ENCODE results near the gene UBE2U. TPM values are rescaled to one million over a fixed set of nuclear protein-coding genes. Genes with fewer than 3 reads are reported as not detected.

UBE2U gene
- total RNA-seq, 1 donor from 2014 or later, result not detected

- Mint-ChIP-seq H3K4me1 (ENCODE audit: unreplicated experiment) (peaks cover 20% of the 10 kb centered on the region), H3K27ac (peak overlapping the region; percentile 11), H3K36me3 (peaks cover 18% of the 10 kb centered on the region), H3K4me3 (no peak overlapping the region), H3K9me3 (no peaks in the 10 kb centered on the region), H3K27me3 (no peaks in the 10 kb centered on the region)
- TF ChIP-seq CTCF (conservative IDR thresholded peaks at IDR 0.05), result no peak
- DNase-seq (ENCODE audit: extremely low spot score, unreplicated experiment), result no peak
Observed at GRCh38 chr1:64182207-64182606, 21.2 kb upstream of the UBE2U start.

DNA sequence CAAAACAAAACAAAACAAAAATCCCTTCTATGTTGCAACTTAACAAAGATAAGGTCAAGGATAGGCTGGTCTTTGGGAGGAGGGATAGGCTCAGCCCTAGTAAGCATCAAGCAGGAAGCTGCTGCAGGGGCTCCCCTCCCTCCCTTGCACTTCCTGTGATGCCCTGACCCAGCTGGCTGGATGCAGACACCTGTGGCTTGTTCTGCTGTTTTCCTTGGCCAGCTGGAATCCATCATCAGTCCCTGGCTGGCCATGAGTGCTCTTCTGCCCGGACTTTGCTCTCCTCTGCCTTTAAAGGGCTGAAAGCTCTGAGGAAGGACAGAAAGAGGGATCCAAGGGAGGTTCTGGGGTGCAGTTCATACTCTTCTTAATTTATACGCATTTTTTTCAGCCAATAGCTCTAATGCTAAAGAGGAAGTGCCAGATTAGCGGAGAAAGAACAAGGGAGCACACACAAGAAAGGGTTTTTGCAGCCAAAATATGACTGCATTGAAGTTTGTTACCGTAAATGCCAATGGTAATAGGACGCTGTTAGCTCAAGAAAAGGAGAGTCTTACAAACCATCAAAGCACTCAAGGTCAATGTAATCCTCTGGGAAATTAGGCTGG lies 19.9 kb upstream of the UBE2U start:
- Mint-ChIP-seq H3K4me1 (ENCODE audit: unreplicated experiment) (peaks cover 20% of the 10 kb centered on the region), H3K27ac (no peak overlapping the region), H3K36me3 (peaks cover 6% of the 10 kb centered on the region), H3K9me3 (no peaks in the 10 kb centered on the region), H3K4me3 (no peak overlapping the region), H3K27me3 (no peaks in the 10 kb centered on the region)
- TF ChIP-seq CTCF (conservative IDR thresholded peaks at IDR 0.05), result no peak
- DNase-seq (ENCODE audit: extremely low spot score, unreplicated experiment), result no peak

DNA sequence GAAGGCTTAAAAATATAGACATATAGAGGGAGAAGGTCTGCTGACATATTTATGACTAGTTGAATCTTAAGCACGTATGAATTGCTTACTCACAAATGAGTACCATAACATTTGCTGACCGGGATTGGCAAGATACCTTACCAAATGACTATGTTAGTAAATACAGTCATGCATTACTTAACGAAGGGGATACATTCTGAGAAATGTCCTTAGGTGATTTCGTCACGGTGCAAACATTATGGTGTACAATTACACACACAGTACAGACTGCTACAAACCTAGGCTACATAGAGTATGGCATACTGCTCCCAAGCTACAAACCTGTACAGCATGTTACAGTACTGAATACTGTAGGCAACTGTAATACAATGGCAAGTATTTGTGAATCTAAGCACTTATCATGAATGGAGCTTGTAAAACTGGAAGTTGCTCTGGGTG lies 19.4 kb upstream of the UBE2U start:
- DNase-seq (ENCODE audit: extremely low spot score, unreplicated experiment), result no peak
- H3K27ac Mint-ChIP-seq, result no peak overlapping the region
- no peak overlapping the region for H3K4me3 Mint-ChIP-seq
- H3K27me3 Mint-ChIP-seq, result no peaks in the 10 kb centered on the region
- peaks cover 3% of the 10 kb centered on the region for H3K36me3 Mint-ChIP-seq
- H3K4me1 Mint-ChIP-seq (ENCODE audit: unreplicated experiment), result peaks cover 20% of the 10 kb centered on the region
- no peaks in the 10 kb centered on the region for H3K9me3 Mint-ChIP-seq
- TF ChIP-seq CTCF (conservative IDR thresholded peaks at IDR 0.05), result no peak

- Mint-ChIP-seq H3K36me3 (no peaks in the 10 kb centered on the region), H3K4me1 (ENCODE audit: unreplicated experiment) (peaks cover 20% of the 10 kb centered on the region), H3K4me3 (no peak overlapping the region), H3K27ac (peak overlapping the region; percentile 13), H3K9me3 (no peaks in the 10 kb centered on the region), H3K27me3 (no peaks in the 10 kb centered on the region)
- no peak for TF ChIP-seq CTCF (conservative IDR thresholded peaks at IDR 0.05)
- no peak for DNase-seq (ENCODE audit: extremely low spot score, unreplicated experiment)
Observed at GRCh38 chr1:64186138-64186897, 17.1 kb upstream of the UBE2U start.

- no peak for DNase-seq (ENCODE audit: extremely low spot score, unreplicated experiment)
- Mint-ChIP-seq H3K27ac (no peak overlapping the region), H3K4me3 (no peak overlapping the region), H3K36me3 (no peaks in the 10 kb centered on the region), H3K27me3 (no peaks in the 10 kb centered on the region), H3K9me3 (no peaks in the 10 kb centered on the region), H3K4me1 (ENCODE audit: unreplicated experiment) (peaks cover 19% of the 10 kb centered on the region)
- TF ChIP-seq CTCF (conservative IDR thresholded peaks at IDR 0.05), result no peak
Observed at GRCh38 chr1:64186898-64187280, 16.5 kb upstream of the UBE2U start.

All from type B pancreatic cell (in vitro differentiated cells).